Tibial nerve (tissue), 4 donors: Measurements from ENCODE around the gene TPGS1.

ENCODE experiments used
- EP300 ChIP-seq, 2 donors: sonication (generic); formaldehyde crosslinking; IDR thresholded peaks; one replicate each; pipeline ENCODE4 v1.6.1; 2017; ENCODE audit warnings: antibody characterized with exemption in 2 of 2, mild to moderate bottlenecking in 1 of 2
- POLR2A ChIP-seq, 2 donors: fragments of 450-650 bp; IDR thresholded peaks; one replicate each; pipeline ENCODE4 v1.6.1; 2017; ENCODE audit warnings: antibody characterized with exemption in 2 of 2, mild to moderate bottlenecking in 2 of 2, moderate library complexity in 2 of 2
- TF ChIP-seq, protein P1 (sequence below), 5 experiments: fragments of 200-600 bp in 3 of 5; fragments of 450-650 bp in 2 of 5; sonication (generic) in 3 of 5; IDR thresholded peaks; one replicate each; pipeline ENCODE4 v1.5.1; 2016 to 2019; ENCODE audit warnings: antibody characterized with exemption in 5 of 5, mild to moderate bottlenecking in 3 of 5, moderate library complexity in 2 of 5

DNA sequence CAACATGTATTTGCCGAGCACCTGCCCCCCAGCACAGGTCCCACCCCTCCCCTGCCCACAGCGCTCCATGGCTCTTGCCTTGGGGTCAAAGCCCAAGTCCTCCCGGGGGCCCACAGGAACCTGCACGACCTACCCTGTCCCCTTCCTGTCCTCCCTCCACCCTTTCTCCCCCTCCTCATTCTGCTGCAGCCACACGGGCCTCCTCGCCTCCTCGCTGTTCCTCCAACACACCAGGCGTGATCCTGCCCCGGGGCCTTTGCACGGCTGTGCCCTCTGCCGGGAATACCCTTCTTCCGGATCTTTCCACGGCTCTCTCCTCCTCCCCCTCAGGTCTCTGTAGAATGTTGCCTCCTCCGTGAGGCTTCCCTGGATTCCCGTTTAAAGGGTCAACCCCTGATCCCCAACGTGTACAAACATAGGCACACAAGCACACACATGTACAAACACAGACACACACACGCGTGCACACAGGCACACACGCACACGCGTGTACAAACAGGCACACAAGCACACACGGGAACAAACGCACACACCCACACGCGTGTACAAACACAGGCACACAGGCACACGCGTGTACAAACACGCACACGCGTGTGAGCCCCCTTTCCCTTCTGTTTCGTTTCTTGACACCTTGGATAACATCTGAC is 8.2 kb upstream of the TPGS1 start:
- TF ChIP-seq, protein P1, sequence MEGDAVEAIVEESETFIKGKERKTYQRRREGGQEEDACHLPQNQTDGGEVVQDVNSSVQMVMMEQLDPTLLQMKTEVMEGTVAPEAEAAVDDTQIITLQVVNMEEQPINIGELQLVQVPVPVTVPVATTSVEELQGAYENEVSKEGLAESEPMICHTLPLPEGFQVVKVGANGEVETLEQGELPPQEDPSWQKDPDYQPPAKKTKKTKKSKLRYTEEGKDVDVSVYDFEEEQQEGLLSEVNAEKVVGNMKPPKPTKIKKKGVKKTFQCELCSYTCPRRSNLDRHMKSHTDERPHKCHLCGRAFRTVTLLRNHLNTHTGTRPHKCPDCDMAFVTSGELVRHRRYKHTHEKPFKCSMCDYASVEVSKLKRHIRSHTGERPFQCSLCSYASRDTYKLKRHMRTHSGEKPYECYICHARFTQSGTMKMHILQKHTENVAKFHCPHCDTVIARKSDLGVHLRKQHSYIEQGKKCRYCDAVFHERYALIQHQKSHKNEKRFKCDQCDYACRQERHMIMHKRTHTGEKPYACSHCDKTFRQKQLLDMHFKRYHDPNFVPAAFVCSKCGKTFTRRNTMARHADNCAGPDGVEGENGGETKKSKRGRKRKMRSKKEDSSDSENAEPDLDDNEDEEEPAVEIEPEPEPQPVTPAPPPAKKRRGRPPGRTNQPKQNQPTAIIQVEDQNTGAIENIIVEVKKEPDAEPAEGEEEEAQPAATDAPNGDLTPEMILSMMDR (IDR thresholded peaks at IDR 0.05), result no peak
- TF ChIP-seq EP300 (IDR thresholded peaks at IDR 0.05) (no peak), POLR2A (IDR thresholded peaks at IDR 0.05) (no peak)
